GM19324 (cell line): ENCODE data around the gene MYO1F.
"Not testable (repeated sequence)": the region's sequence is repeated elsewhere in the genome, so short reads cannot be mapped to it uniquely, and the experiment has no call there.

Source experiments
- ATAC-seq: cut with Tn5 transposase; IDR thresholded peaks from one replicate; pipeline ENCODE4 v1.9.1; 2021; ENCODE audit warnings: mild to moderate bottlenecking, moderate library complexity; ENCODE audit not compliant: unreplicated experiment, low FRiP score

MYO1F gene

DNA sequence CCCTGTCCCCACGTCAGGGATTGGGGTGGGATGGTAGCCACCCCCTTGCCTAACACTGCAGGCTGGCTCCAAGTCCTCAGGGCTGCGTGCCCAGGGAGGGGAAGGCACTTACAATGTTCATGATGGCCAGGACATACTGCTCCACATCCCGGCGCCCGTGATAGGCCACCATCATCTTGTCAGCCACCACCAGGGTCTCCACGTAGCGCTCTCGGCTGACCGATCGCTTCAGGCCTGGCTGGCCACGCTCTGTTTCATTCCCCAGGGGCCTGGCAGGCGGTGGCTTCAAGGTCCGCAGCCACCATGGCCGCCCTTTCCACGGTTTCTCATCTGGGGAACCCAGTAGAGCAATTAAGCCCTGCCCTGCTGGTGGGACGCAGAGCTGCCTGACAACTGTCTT lies 23.6 kb upstream of the MYO1F start:
- no peak for ATAC-seq

DNA sequence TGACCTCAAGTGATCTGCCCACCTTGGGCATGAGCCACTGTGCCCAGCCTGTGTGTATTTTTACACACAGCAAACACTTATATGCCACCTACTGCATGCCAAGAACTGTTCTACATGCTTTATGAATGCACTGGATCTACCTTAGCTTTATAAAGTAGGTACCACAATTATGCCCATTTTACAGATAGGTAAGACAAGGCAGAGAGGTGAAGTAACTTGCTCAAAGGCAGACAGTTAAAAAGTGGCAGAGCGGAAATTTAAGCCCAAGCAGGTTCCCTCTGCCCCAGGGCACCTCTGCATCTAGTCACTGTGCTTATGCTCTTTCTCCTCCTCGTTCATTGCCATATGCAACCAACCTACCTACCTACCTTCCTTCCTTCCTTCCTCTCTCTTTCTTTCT lies 22.8 kb upstream of the MYO1F start:
- ATAC-seq: no peak

DNA sequence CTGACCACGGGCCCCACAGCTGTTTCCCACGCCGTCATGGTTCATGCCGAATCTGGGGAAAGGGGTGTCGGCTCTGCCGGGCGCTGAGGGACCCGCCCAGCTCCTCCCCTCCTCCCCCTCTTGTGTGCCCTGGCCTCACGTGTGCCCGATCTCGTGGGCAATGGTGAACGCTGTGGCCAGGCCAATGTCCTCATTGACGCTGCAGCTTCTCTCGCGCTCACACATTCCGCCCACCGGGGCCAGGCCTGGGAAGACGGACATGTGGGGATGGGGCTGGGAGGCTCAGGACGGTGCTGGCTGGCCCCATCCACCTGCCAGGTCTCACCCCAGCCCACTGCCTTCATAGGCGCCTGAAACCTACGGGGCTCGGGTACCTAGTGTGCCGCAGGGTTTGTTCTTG lies 18.9 kb upstream of the MYO1F start:
- ATAC-seq: no peak

DNA sequence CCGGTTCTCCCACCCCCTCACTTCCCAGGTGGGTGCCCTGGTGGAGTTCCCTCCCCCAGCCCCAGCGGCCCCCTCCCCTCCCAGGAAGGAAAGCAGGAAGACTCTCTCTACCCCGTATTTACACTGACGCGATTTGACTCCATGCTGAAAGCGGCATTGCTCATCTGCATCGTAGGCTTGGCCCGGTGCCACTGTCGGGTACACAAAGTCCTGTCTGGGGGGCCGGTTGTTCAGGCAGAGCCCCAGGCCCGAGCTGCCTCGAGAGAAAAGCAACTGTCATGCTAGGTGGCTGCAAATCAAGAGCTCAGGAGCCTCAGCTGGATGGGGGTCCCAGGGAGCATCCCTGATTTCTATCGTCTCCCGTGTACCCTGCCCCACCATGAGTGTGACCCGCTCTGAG lies 18.4 kb upstream of the MYO1F start:
- ATAC-seq: no peak

DNA sequence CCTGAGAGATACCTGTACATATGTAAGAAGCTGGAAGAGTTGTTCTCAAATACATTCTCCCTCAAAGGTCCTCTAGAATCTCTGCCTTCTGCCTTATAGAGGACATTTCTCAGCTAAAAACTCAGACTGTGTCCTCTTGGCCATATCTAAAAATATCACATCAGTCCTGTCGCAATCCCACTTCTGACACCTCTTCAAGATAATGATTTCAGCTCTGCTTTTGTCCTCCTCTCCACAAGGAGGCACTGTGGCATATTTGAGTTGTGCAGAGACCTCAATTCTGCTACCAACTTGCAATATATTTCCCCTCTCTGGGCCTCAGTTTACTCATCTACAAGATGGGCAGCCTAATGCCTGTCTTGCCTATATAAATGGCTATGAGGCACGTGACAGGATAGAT lies 16.7 kb upstream of the MYO1F start:
- no peak for ATAC-seq

DNA sequence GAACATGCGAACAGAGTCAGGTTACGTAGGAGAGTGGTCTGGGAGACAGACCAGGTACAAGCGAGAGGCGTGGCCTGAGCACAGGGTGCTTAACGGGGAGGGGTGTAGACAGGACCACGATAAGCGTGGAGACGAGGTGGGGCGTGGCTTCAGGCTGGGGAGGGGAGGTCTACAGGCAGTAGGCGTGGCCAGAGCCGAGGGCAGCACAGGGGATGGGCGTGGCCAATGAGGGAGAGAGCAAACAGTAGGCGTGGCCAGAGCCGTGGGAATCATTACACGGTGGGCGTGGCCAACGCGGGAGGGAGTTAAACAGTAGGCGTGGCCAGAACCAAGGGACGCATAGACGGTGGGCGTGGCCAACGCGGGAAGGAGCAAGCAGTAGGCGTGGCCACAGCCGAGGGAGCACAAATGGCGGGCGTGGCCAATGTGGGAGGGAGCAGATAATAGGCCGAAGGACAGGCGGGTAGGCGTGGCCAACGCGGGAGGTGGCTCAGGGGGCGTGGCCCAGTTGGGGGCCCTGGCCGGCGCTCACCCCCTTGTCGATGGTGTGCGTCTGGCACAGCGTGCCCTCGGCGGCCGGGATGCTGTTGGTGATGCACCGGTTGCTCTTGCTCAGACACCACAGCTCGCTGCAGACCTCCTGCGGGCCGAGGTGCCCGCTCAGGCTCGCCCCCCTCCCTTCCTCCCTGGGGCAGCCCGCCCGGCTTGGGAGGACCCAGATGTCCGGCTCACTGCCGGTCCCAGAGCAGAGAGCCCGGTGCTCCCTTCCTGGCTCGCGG lies 15.2 kb upstream of the MYO1F start:
- no peak for ATAC-seq

DNA sequence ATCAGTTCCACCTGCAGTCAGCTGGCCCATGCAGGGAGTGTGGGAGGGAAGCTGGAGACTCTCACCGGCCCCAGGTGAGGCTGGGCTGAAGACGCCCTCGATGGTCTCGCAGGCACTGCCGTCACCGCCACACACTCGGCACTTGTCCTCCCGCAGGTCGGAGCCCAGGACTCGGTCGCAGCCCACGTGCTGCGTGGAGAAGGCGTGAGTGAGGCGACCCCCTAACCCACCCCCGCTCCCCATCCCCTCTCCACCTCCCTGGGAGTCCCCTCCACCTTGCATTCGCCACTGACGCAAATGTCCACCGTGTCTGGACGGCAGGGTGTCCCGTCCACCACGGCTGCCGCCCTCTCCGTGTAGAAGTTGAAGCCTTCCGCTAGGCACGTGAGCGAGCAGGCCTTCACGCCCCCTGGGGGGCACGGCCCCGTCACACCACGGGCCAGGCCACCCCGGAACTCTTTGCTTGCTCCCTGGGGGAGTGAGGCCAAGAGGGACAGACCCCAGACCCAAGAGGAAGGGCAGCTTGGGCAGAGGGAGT lies 12.0 kb upstream of the MYO1F start:
- no peak for ATAC-seq

DNA sequence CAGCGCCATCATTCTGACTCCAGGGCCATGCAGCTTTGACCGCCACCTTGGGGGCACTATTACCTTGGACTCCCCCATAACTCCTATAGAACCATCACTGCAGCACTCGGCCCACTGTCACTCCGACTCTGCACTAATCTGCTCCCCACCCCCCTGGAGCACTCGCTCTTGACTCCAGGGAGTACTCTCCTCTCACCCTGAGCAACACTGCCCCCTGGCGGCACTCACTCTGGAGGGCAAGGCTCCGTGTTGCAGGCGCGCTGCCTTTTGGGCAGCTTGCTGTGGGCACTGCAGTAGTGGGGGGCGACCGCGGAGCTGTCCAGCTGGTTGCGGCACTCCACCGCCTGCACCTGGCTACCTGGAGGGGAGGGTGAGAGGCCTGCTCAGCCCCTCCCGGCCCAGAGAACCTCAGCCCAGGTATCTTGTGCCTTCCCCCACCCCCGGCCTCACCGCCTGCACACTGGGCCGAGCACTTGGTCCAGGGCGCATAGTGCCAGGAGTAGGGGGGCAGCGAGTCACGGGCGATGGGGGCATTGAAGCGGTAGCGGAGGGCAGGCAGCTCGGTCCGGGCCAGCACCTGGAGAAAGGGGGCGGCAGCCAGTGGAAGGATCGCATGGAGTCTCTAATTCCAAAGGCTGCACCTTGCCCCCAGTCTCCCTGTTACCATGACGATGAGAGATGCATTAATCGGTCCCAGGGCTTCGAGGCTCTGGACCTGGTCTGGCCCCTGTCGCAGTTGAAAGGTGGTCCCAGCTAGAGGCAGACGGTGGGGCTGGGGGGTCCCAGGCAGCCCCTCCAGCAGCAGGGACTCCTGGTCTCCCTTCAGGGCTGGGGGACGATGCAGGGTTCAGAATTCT lies 8.9 kb upstream of the MYO1F start:
- no peak for ATAC-seq

DNA sequence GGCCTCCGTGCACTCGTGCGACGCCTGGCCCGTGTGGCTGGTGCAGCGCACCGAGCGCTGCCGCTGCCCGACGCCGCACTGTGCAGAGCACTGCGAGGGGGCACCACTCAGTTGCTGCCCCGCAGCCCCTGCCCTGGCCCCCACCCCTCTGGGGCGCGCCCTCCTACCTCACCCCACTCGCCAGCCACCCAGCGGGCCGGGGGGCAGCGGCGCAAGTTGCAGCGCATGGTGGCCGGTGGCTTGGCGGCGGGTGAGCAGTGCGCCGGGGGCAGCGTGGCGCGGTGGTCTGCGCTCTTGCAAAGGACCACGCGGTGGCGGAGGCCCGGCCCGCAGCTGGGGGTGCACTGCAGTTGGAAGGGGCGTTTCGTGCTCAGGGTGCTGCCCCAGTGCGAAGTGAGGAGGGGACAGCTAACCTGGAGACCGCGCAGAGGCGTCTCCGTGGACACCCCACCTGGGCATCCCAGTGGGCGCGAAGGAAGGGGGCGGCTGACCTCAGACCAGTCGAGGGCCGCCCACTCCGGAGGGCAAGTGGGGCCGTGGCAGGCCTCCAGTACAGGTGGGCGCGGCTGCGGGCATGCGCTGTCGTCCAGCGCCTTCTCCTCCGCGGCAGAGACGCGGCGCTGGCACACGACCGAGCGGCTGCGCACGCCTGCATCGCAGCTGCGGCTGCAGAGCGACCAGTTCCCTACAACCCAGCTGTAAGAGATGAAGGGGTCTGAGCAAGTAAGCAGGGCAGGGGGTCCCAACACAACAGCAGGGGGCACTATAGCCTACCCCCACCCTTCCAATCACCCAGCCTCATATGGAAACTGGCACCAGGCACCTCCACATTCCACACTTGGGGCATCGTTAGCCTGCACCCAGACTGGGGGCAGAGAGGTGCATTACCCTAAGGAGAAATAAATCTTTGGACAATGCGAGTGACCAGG lies 8.0 kb upstream of the MYO1F start:
- no peak for ATAC-seq

DNA sequence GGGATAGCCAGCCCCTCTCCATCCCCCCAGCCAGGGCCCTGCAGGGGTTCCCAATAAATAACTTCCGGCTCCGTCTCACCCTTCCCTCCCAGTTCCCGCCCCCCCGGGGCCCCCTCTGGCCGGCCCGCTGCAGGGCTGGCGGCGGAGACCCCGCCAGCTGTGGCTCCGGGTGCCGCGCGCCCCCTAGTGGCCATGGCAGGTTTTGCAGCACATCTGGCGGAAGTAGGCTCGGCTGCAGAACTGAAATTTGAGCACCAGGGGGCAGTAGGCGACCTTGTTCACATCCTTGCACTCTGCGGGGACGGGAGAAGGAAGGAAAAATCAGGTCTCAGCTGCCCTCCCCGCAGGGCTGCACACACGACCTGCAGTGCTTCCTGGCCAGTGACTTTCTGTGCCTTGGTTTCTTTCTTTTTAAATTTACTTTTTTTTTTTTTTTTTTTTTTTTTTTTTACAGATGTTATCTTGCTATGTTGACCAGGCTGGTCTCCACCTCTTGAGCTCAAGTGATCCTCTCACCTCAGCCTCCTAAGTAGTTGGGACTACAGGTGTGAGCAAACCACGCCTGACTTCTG lies 3.6 kb upstream of the MYO1F start:
- ATAC-seq: no peak

DNA sequence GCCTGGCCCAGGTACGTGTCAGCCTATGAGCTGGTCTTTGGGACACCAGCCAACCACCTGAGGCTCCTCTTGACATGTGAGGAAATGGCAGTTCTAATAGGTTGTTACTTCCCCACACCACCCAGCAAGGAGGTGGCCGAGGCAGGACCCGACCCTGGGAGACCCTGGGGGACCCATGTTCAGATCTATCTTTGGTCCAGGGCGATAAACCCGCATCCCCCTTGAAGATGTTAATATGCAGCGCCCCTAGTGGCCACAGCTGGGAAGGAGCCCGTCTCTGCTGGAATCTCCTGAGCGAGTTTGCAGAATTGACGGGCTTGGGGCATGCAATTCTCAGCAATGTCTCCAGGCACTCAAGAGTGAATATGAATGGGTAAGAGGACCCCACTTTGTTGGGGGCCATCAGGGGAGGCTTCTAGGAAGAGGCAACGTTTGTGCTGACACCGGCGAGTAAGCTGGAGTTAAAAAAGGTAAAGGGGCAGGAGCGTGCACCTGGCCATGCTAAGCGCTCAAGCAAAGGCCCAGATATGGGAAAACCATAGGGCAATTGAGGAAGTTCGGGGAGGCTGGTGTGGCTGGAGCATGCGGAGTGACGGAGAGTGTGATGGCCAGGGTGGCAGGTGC lies 1.5 kb upstream of the MYO1F start:
- no peak for ATAC-seq

DNA sequence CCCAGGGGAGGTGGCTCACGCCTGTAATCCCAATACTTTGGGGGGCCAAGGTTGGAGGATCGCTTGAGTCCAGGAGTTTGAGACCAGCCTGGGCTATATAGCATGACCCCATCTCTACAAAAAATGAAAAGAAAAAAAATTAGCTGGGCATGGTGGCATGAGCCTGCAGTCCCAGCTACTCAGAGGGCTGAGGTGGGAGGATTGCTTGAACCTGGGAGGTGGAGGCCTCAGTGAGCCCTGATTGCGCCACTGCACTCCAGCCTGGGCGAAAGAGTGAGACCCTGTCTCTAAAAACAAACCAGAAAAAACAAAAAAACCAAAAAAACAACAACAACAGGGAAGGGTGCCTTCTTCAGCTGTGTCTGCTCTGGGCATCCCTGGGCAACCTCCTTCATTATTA lies 499 bp upstream of the MYO1F start:
- ATAC-seq: no peak

DNA sequence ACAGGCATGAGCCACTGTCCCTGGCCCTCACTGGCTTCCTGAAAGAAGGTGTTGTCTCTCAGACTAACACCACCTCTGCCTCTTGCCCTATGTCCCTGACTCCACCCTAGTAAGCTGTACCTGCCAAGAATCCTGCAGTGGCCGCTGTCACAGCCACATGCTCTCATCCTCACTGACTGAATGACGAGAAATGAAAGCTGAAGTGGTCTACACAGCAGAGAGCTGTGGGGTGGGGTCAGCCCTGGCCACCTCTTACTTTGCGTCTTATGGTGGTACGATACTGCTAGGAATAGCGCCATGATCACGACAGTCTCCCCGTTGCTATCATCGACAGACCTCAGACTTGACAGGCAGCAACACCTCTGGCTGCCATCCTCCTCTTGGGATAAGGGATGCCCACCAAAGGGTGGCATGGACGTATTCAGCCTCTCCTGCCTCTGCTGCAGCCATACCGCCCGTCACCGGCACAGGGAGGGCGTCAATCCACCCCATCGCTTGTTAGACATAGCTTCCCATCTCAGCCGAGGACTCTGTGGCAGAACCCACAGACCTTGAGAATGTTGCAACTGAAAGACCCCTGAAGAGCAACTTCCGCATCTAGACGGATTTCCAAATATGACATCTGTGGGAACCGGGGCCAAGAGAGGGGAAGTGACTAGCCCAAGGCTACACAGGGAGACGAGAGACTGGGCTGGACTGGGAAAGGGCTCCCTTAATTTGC lies 809 bp downstream of the MYO1F start:
- no peak for ATAC-seq

DNA sequence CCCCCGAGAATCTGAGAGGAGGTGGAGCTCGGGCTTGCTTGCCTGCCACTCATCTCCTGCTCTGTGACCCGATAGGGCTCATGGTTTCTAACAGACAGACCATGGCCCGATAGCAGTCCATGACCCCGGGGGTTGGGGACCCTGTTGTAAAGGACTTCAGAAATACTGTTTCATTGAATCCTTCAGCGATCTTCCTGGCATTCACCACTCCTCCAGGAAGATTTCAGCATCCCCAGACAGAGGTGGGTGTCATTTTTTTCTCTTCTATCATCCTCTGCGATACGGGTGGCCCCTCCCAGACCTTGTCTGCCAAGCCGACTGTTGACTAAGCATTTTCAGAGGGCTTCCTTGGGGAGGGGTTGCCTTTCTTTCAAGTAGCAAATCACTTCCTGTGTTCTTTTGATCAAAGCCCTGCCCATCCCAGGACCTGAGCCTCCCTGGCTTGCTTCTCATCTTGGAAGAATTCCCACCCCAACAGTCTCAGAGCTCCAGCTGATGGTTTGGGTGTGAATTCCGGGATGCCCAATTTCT lies 1.7 kb downstream of the MYO1F start:
- ATAC-seq: no peak

DNA sequence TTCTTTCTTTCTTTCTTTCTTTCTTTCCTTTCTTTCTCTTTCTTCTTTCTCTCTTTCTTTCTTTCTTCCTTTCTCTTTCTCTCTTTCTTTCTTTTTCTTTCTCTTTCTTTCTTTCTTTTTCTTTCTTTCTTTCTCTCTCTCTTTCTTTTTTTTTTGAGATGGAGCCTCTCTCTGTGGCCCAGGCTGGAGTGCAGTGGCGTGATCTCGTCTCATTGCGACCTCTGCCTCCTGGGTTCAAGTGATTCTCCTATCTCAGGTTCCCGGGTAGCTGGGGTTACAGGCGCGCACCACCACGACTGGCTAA lies 2.7 kb downstream of the MYO1F start:
- ATAC-seq: not testable (repeated sequence)

DNA sequence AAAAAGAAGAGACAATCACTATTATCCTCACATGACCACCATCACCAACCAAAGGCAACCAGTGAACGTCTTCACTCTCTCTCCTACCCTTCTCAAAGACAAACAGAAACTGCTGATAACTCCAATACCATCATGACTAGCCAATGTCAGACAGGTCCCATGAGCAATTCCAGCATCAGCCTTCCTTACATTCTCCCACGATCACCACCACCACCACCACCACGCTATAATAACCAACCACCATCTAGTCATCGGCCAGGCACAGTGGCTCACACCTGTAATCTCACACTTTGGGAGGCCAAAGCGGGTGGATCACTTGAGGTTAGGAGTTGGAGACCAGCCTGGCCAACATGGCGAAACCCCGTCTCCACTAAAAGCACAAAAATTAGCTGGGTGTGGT lies 3.9 kb downstream of the MYO1F start:
- no peak for ATAC-seq

DNA sequence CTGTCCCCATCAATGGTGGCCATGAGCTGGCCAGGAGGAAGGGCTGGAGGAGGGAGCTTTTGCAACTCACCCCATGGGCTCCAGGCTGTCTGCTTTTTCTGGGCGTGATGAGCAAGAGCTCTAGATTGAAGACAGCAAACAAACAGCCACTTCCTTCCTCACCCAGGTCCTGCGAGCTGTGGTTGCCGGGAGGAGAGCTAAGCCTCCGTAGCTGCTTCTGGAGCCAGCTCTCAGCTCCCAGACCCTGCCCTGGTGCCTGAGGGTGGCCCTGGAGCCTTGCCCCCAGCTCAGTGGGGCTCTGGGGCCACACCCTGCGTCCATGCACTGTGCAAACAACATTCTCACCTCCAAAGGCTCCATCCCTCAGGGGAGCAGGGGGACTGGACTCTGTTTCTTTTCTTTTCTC lies 6.2 kb downstream of the MYO1F start:
- no peak for ATAC-seq

DNA sequence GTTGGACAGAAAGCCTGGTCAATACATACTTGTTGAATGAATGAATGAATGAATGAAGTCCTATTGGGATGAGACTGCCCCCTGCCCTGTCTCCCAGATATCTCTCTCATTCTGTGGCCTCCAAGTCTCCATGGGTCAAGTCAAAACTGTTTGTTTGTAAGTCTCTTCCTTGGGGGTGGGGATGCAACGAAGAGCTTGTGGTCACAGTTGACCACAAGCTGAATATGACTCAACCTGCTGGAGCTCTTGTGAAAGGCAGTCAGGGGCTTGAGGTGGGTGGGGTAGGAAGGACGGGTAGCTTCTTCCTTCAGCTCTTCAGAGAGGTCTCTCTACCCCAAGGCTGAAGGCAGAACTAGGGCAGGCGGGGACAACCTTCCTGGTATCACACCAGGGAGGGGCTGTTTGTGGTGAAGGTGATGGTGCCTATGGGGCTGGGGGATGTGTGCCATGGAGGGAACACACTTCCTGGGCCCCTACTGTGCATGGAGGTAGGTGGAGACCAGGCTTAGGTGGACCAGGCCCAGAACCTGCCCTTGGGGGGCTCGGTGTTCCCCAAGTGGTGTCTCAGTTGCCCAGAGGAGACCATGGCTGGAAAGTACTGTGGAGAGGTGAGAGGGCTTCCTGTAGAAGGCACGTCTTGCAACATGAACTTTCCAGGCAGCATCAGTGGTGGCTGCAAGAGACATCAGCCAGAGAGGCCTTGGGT lies 8.0 kb downstream of the MYO1F start:
- no peak for ATAC-seq
